ENCODE results near the gene FPR2. TPM values are rescaled to one million over a fixed set of nuclear protein-coding genes. Genes with fewer than 3 reads are reported as not detected.
A peak's percentile ranks its signal among the peaks of the same experiment; 100 is the strongest.

The FPR2 gene
- total and polyA plus RNA-seq, 9 of the 15 experiments (the other 6 are each of a cell fraction or from before 2014, with no cell fraction given): 0.03 to 0.15 (median 0.07) TPM; not detected in 6

DNA sequence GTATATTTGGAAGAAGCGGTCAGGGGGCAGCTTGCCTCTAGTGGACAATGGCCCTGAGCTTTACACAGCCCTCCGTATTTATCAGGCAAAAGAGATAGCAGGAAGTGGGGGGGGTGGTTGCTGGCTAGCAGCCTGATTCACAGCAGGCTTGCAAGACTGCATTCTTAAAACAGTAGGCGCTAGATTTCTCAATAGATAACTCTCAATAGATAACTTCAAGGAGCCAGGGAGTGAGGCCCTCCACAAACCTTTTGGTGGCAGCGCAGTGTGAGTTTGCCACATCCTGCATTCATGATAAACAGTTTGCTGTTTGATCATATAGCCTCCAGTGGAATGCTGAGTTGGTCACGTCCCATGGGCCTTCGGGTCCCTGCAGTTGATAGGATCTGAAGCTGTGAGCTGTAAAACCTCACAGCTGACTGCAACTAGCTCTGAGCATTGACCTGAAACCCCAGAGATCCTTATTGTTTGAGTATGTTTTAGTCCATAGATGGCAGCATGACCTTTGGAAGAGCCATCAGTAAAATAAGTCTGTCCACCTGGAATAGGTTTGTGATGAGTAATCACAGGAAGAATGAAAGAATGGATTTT, 46.2 kb downstream of the FPR2 start:
- H3K27me3 ChIP-seq (ENCODE audit: control insufficient read depth in 2 of 2, insufficient read depth in 2 of 2, low read length in 2 of 2): no peaks in the 10 kb centered on the region
- H3K9me3 ChIP-seq (replicated peaks; ENCODE audit: control insufficient read depth, insufficient read depth, low read depth, low read length): peaks cover 9% of the 10 kb centered on the region
- ChIA-PET POLR2A (interaction anchor here (0.6 to 1.3 kb wide), 5 partner anchors 11 to 1152 kb away, joined by 3 to 5 read pairs (median 3); no protein-coding TSS in a partner anchor), CTCF (ENCODE audit: low intra/inter-chr PET ratio) (no interaction called here)
- H3K9me1 ChIP-seq (ENCODE audit: control insufficient read depth, insufficient read depth, low read length): no peaks in the 10 kb centered on the region
- in situ Hi-C loops (cut with MboI) (no loop called here), intact Hi-C loops (cut with micrococcal nuclease) (loop anchor here (5.0 kb wide), 1 partner anchor 470 kb away; no protein-coding TSS in a partner anchor)
- 0% methylated on average over 6 of the region's 6 CpGs for WGBS (ENCODE audit: insufficient coverage, low coverage, missing lambda C conversion rate)
- FAIRE-seq: peak; percentile 80
- H3K79me2 ChIP-seq (ENCODE audit: control insufficient read depth, insufficient read depth, low read length): no peaks in the 10 kb centered on the region
- no peaks in the 10 kb centered on the region for H4K20me1 ChIP-seq (replicated peaks; ENCODE audit: control insufficient read depth, insufficient read depth, low read length)
- no peak overlapping the region for H3K4me3 ChIP-seq
- peak overlapping the region; percentile 67 for H3K27ac ChIP-seq (ENCODE audit: extremely low read depth, low read depth, low read length)
- H3K36me3 ChIP-seq (ENCODE audit: control insufficient read depth, insufficient read depth, low read length): 0 out of 3 replicates have a peak, but pooled peaks cover under 1% of the 10 kb centered on the region
- H2AFZ ChIP-seq (ENCODE audit: low read depth, low read length): peak overlapping the region; percentile 73
- peak overlapping the region; percentile 57 for H3K4me2 ChIP-seq (ENCODE audit: insufficient read depth, low read length)
- peak overlapping the region in 1 of 2 experiments; percentile 22; a peak in 2 of 4 replicates for H3K9ac ChIP-seq (ENCODE audit: insufficient read depth in 1 of 2, low read depth in 2 of 2, low read length in 2 of 2)
- DNase-seq (ENCODE audit: extremely low read depth in 1 of 4, low spot score in 3 of 4): peak; percentile 42 to 85 (median 52)
- H3K4me1 ChIP-seq (replicated peaks in 1 of 2; ENCODE audit: control insufficient read depth in 2 of 2, insufficient read depth in 2 of 2, low read length in 2 of 2): peaks cover 5 to 59% of the 10 kb centered on the region in 2 experiments; a peak in 4 of 5 replicates
- no TSS peak for BruUV-seq (replicated peaks)
- ATAC-seq: peak; percentile 77
- TF ChIP-seq ETV5 (CRISPR knock-in tag; IDR thresholded peaks at IDR 0.05; ENCODE audit: low read depth): peak; percentile 71; the same call in 1 of the 2 replicates
- TF ChIP-seq TCFL5 (CRISPR knock-in tag; conservative IDR thresholded peaks at IDR 0.05): no peak
- TF ChIP-seq, protein P1, sequence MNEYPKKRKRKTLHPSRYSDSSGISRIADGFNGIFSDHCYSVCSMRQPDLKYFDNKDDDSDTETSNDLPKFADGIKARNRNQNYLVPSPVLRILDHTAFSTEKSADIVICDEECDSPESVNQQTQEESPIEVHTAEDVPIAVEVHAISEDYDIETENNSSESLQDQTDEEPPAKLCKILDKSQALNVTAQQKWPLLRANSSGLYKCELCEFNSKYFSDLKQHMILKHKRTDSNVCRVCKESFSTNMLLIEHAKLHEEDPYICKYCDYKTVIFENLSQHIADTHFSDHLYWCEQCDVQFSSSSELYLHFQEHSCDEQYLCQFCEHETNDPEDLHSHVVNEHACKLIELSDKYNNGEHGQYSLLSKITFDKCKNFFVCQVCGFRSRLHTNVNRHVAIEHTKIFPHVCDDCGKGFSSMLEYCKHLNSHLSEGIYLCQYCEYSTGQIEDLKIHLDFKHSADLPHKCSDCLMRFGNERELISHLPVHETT (CRISPR knock-in tag; conservative IDR thresholded peaks at IDR 0.05 in 1 of 2, IDR thresholded peaks at IDR 0.05 in 1 of 2): peak in 1 of 2 experiments; percentile 32; a peak in 1 of 4 replicates
- TF ChIP-seq ADNP (tag; IDR thresholded peaks at IDR 0.05): peak; percentile 33; the same call in 1 of the 2 replicates
- no peak for TF ChIP-seq KAT7 (CRISPR knock-in tag; IDR thresholded peaks at IDR 0.05; ENCODE audit: borderline replicate concordance)
- peak; percentile 63; the same call in 1 of the 2 replicates for TF ChIP-seq RNF2 (IDR thresholded peaks at IDR 0.05)
- peak; percentile 46; the same call in 1 of the 2 replicates for TF ChIP-seq MTA1 (IDR thresholded peaks at IDR 0.05; ENCODE audit: borderline replicate concordance)
- TF ChIP-seq, protein P2, sequence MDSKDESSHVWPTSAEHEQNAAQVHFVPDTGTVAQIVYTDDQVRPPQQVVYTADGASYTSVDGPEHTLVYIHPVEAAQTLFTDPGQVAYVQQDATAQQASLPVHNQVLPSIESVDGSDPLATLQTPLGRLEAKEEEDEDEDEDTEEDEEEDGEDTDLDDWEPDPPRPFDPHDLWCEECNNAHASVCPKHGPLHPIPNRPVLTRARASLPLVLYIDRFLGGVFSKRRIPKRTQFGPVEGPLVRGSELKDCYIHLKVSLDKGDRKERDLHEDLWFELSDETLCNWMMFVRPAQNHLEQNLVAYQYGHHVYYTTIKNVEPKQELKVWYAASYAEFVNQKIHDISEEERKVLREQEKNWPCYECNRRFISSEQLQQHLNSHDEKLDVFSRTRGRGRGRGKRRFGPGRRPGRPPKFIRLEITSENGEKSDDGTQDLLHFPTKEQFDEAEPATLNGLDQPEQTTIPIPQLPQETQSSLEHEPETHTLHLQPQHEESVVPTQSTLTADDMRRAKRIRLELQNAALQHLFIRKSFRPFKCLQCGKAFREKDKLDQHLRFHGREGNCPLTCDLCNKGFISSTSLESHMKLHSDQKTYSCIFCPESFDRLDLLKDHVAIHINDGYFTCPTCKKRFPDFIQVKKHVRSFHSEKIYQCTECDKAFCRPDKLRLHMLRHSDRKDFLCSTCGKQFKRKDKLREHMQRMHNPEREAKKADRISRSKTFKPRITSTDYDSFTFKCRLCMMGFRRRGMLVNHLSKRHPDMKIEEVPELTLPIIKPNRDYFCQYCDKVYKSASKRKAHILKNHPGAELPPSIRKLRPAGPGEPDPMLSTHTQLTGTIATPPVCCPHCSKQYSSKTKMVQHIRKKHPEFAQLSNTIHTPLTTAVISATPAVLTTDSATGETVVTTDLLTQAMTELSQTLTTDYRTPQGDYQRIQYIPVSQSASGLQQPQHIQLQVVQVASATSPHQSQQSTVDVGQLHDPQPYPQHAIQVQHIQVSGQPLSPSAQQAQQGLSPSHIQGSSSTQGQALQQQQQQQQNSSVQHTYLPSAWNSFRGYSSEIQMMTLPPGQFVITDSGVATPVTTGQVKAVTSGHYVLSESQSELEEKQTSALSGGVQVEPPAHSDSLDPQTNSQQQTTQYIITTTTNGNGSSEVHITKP (IDR thresholded peaks at IDR 0.05; ENCODE audit: partially characterized antibody): peak; percentile 51
- TF ChIP-seq MECOM (CRISPR knock-in tag; IDR thresholded peaks at IDR 0.05): peak; percentile 80
- TF ChIP-seq, protein P3, sequence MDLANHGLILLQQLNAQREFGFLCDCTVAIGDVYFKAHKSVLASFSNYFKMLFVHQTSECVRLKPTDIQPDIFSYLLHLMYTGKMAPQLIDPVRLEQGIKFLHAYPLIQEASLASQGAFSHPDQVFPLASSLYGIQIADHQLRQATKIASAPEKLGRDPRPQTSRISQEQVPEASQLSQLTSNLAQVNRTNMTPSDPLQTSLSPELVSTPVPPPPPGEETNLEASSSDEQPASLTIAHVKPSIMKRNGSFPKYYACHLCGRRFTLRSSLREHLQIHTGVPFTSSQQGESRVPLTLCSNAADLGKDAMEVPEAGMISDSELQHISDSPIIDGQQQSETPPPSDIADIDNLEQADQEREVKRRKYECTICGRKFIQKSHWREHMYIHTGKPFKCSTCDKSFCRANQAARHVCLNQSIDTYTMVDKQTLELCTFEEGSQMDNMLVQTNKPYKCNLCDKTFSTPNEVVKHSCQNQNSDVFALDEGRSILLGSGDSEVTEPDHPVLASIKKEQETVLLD (IDR thresholded peaks at IDR 0.05): peak; percentile 53; the same call in 1 of the 2 replicates
- no peak for TF ChIP-seq ZNF212 (CRISPR knock-in tag; IDR thresholded peaks at IDR 0.05)
- no peak for TF ChIP-seq CBFB (CRISPR knock-in tag; IDR thresholded peaks at IDR 0.05)
- 0 out of 2 replicates have a peak, but pooled peaks have one; percentile 4 for TF ChIP-seq C11orf30 (IDR thresholded peaks at IDR 0.05; ENCODE audit: low read depth)
- TF ChIP-seq ZNF589 (CRISPR knock-in tag; IDR thresholded peaks at IDR 0.05; ENCODE audit: low read depth): peak; percentile 92
- TF ChIP-seq ZNF347 (CRISPR knock-in tag; IDR thresholded peaks at IDR 0.05; ENCODE audit: low read depth): no peak

Measured in K562 (cell line).